GM12878 (cell line): Measurements from ENCODE around the gene YRDC. TPM values are rescaled to one million over a fixed set of nuclear protein-coding genes. Genes with fewer than 3 reads are reported as not detected.

Source experiments
- ATAC-seq: fragments of 200-7000 bp; cut with Tn5 transposase; 3 replicates; pipeline ENCODE4 v1.9.1; 2020; ENCODE audit warnings: mild to moderate bottlenecking, moderate library complexity
- BruUV-seq: library from RNA; stranded (reverse); fragments of 400-500 nt; replicated peaks from 2 replicates; lab custom pipeline; 2021; lab: Mats Ljungman, UMichigan
- CTCF ChIA-PET: fragments of 300-600 bp; sonication (Branson Sonifier 250); formaldehyde crosslinking; extraction: SDS; loops from one replicate; lab custom pipeline; 2021; ENCODE audit warnings: inconsistent platforms; lab: Yijun Ruan, JAX
- POLR2A ChIA-PET: fragments of 350-600 bp; formaldehyde crosslinking; extraction: SDS; loops from one replicate; lab custom pipeline; 2021; ENCODE audit warnings: inconsistent platforms; lab: Charles Lee
- RAD21 ChIA-PET: fragments of 300-600 bp; sonication (Branson Sonifier 250); formaldehyde crosslinking; loops from one replicate; lab custom pipeline; 2023; ENCODE audit warnings: antibody characterized with exemption; ENCODE audit not compliant: unreplicated experiment; lab: Charles Lee
- SMC1A ChIA-PET: fragments of 300-600 bp; sonication (Branson Sonifier 250); formaldehyde crosslinking; loops from one replicate; lab custom pipeline; 2023; ENCODE audit not compliant: unreplicated experiment, uncharacterized antibody; lab: Charles Lee
- DNase-seq: peaks from one replicate; pipeline ENCODE4 v3.0.0-alpha.2; 2011; ENCODE audit warnings: low read depth, low spot score
- FAIRE-seq: peaks from 3 replicates; lab custom pipeline; 2011; peaks lifted over from hg19 to GRCh38; lab: Jason Lieb, UNC
- H2AFZ ChIP-seq: 2 replicates; pipeline ENCODE4 v1.6.0; 2011; ENCODE audit warnings: low read depth, low read length, control low read depth; ENCODE audit not compliant: control insufficient read depth
- H3K27ac ChIP-seq: 2 replicates; pipeline ENCODE4 v1.5.1; 2011; ENCODE audit warnings: control low read depth; ENCODE audit not compliant: control insufficient read depth, insufficient read depth
- H3K27me3 ChIP-seq, 2 experiments: replicated peaks in 1 of 2; 2 replicates each; pipeline versions ENCODE4 v1.6.0 to v1.6.1; 2011; ENCODE audit warnings: low read length in 1 of 2; ENCODE audit not compliant: control insufficient read depth in 2 of 2, insufficient read depth in 2 of 2
- H3K36me3 ChIP-seq, 2 experiments: 2 replicates each; pipeline ENCODE4 v1.5.1; 2011; ENCODE audit warnings: low read length in 1 of 2; ENCODE audit not compliant: control insufficient read depth in 2 of 2, insufficient read depth in 2 of 2
- H3K4me1 ChIP-seq: 2 replicates; pipeline ENCODE4 v1.6.1; 2011; ENCODE audit warnings: mild to moderate bottlenecking, low read length, moderate library complexity, mixed read lengths; ENCODE audit not compliant: control insufficient read depth, insufficient read depth
- H3K4me2 ChIP-seq: 2 replicates; pipeline ENCODE4 v1.6.0; 2011; ENCODE audit warnings: control low read depth; ENCODE audit not compliant: control insufficient read depth, insufficient read depth
- H3K4me3 ChIP-seq: fragments of 200-600 bp; sonication (generic); 2 replicates; pipeline ENCODE4 v1.5.1; 2016
- H3K79me2 ChIP-seq: 2 replicates; pipeline ENCODE4 v1.6.0; 2011; ENCODE audit warnings: low read length; ENCODE audit not compliant: control insufficient read depth, insufficient read depth
- H3K9ac ChIP-seq: 2 replicates; pipeline ENCODE4 v1.8.0; 2011; ENCODE audit warnings: low read length, control low read depth, mixed read lengths; ENCODE audit not compliant: control insufficient read depth, insufficient read depth
- H3K9me3 ChIP-seq: replicated peaks from 3 replicates; pipeline ENCODE4 v1.5.1; 2011; ENCODE audit warnings: mild to moderate bottlenecking, low read length; ENCODE audit not compliant: control insufficient read depth, insufficient read depth
- H4K20me1 ChIP-seq: 2 replicates; pipeline ENCODE4 v1.6.0; 2011; ENCODE audit not compliant: control insufficient read depth, insufficient read depth
- CHD1 ChIP-seq: IDR thresholded peaks from 2 replicates; pipeline ENCODE4 v1.6.1; 2012; ENCODE audit warnings: low read depth, low read length, improper control_type of control experiment
- IKZF2 ChIP-seq, 2 experiments: fragments of 450-650 bp; IDR thresholded peaks; 2 replicates each; pipeline ENCODE4 v1.6.1; 2017; ENCODE audit warnings: mild to moderate bottlenecking in 2 of 2, moderate library complexity in 2 of 2
- MXI1 ChIP-seq: fragments of 150-350 bp; IDR thresholded peaks from 2 replicates; pipeline ENCODE4 v1.6.1; 2011; ENCODE audit warnings: low read depth, mild to moderate bottlenecking, inconsistent platforms, low read length, improper control_type of control experiment
- TCF7 ChIP-seq: IDR thresholded peaks from 2 replicates; pipeline ENCODE4 v1.6.1; 2014; ENCODE audit warnings: antibody characterized with exemption, borderline replicate concordance
- WGBS: methylation state at CpG from one replicate; pipeline ENCODE4 v1.1.6; 2016; ENCODE audit warnings: low lambda C conversion rate; ENCODE audit not compliant: insufficient replicate concordance, insufficient coverage; ENCODE audit errors: missing lambda C conversion rate; 5-methylcytosine and 5-hydroxymethylcytosine counted together
- in situ Hi-C: fragments of 300-500 bp; cut with MboI; formaldehyde crosslinking; loops from 9 replicates; pipeline ENCODE4 v1.14.3; 2018; ENCODE audit warnings: mixed read lengths
- intact Hi-C: fragments of 100-400 bp; cut with micrococcal nuclease; formaldehyde crosslinking; loops from one replicate; pipeline ENCODE4 v1.14.2; 2022; ENCODE audit not compliant: unreplicated experiment
- polyA plus RNA-seq, 11 experiments: library from polyadenylated mRNA; depleted of rRNA in 4 of 11; unstranded in 6 of 11; stranded (reverse) in 5 of 11; fragments of >200 nt; fragmentation: Nextera tagmentation in 4 of 11; fragmentation: Illumina TruSeq in 1 of 11; extraction: Ambion mirVana in 4 of 11; extraction: Trizol in 1 of 11; gene quantifications; 1 replicate in 1 of 11; 2 replicates in 10 of 11; pipeline versions ENCODE4 v1.2.1 to v1.2.3, GENCODE V29; 2011 to 2016; ENCODE audit warnings: inconsistent platforms in 2 of 11, missing spikeins in 2 of 11, low read depth in 1 of 11
- total RNA-seq, 4 experiments: library from RNA; depleted of rRNA in 3 of 4; stranded (reverse); fragments of >200 nt in 3 of 4; fragmentation: Illumina TruSeq in 1 of 4; extraction: Trizol in 1 of 4; gene quantifications; 2 replicates each; pipeline versions ENCODE4 v1.2.1 to v1.2.3, GENCODE V29; 2013 to 2021
- TF ChIP-seq, protein P1 (sequence below): fragments of 150-350 bp; IDR thresholded peaks from 2 replicates; pipeline ENCODE4 v1.6.1; 2016; ENCODE audit warnings: low read depth, low read length
- TF ChIP-seq, protein P2 (sequence below): IDR thresholded peaks from 2 replicates; pipeline ENCODE4 v1.6.1; 2011; ENCODE audit warnings: borderline replicate concordance, low read depth, mild to moderate bottlenecking, moderate library complexity, low read length; ENCODE audit not compliant: insufficient read depth, poor library complexity, severe bottlenecking

The YRDC gene
- total and polyA plus RNA-seq, 10 of the 15 experiments (the other 5 are each of a cell fraction or from before 2014, with no cell fraction given) = 2.9 to 36.2 (median 19.3) TPM

DNA sequence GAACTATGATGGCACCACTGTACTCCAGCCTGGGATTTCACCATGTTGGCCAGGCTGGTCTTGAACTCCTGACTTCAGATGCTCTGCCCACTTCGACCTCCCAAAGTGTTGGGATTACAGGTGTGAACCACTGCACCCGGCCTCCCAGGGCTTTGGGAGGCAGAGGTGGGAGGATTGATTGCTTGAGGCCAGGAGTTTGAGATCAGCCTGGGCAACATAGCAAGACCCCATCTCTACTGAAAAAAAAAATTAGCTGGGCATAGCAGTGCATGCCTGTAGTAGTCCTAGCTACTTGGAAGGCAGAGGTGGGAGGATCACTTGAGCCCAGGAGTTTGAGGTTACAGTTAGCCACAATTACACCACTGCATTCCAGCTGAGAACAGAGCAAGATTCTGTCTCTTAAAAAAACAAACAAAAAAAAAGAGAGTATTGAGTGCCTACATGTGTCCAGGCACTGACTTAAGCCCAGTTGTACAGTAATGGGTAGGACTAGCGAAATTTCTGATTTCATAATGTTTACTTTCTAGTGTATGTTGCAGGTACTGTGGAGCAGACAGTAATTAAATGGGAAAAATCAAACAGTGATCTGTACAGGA, 10.2 kb downstream of the YRDC start:
- BruUV-seq = no TSS peak
- Histone ChIP-seq H3K9me3 (no peaks in the 10 kb centered on the region), H3K4me2 (no peak overlapping the region), H3K4me1 (peaks cover 17% of the 10 kb centered on the region), H3K27me3 (no peaks in the 10 kb centered on the region), H3K27ac (no peak overlapping the region), H3K9ac (no peak overlapping the region), H3K79me2 (no peaks in the 10 kb centered on the region; the same call in 1 of the 2 replicates), H3K36me3 (peaks cover 0 to 6% of the 10 kb centered on the region in 2 experiments; a peak in 3 of 4 replicates), H3K4me3 (no peak overlapping the region), H4K20me1 (no peaks in the 10 kb centered on the region), H2AFZ (no peak overlapping the region)
- in situ Hi-C loops = no loop called here
- intact Hi-C loops = loop anchor here (5.0 kb wide), 1 partner anchor 101 kb away; no protein-coding TSS in a partner anchor
- FAIRE-seq (no peak), DNase-seq (no peak), ATAC-seq (no peak)
- WGBS = 60% methylated on average over 3 of the region's 3 CpGs
- TF ChIP-seq IKZF2 (IDR thresholded peaks at IDR 0.05) (no peak), TCF7 (no peak), CHD1 (no peak), MXI1 (no peak)
- TF ChIP-seq, protein P1, sequence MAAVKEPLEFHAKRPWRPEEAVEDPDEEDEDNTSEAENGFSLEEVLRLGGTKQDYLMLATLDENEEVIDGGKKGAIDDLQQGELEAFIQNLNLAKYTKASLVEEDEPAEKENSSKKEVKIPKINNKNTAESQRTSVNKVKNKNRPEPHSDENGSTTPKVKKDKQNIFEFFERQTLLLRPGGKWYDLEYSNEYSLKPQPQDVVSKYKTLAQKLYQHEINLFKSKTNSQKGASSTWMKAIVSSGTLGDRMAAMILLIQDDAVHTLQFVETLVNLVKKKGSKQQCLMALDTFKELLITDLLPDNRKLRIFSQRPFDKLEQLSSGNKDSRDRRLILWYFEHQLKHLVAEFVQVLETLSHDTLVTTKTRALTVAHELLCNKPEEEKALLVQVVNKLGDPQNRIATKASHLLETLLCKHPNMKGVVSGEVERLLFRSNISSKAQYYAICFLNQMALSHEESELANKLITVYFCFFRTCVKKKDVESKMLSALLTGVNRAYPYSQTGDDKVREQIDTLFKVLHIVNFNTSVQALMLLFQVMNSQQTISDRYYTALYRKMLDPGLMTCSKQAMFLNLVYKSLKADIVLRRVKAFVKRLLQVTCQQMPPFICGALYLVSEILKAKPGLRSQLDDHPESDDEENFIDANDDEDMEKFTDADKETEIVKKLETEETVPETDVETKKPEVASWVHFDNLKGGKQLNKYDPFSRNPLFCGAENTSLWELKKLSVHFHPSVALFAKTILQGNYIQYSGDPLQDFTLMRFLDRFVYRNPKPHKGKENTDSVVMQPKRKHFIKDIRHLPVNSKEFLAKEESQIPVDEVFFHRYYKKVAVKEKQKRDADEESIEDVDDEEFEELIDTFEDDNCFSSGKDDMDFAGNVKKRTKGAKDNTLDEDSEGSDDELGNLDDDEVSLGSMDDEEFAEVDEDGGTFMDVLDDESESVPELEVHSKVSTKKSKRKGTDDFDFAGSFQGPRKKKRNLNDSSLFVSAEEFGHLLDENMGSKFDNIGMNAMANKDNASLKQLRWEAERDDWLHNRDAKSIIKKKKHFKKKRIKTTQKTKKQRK = no peak
- TF ChIP-seq, protein P2, sequence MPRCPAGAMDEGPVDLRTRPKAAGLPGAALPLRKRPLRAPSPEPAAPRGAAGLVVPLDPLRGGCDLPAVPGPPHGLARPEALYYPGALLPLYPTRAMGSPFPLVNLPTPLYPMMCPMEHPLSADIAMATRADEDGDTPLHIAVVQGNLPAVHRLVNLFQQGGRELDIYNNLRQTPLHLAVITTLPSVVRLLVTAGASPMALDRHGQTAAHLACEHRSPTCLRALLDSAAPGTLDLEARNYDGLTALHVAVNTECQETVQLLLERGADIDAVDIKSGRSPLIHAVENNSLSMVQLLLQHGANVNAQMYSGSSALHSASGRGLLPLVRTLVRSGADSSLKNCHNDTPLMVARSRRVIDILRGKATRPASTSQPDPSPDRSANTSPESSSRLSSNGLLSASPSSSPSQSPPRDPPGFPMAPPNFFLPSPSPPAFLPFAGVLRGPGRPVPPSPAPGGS = no peak
- POLR2A ChIA-PET = interaction anchor here (0.7 kb wide), 1 partner anchor 1333 kb away, joined by 5 read pairs; no protein-coding TSS in a partner anchor
- SMC1A ChIA-PET = interaction anchor here (1.1 kb wide), 1 partner anchor 11 kb away, joined by 3 read pairs; the partner anchor contains the start of gene YRDC
- RAD21 ChIA-PET = interaction anchor here (0.9 kb wide), 1 partner anchor 61 kb away, joined by 3 read pairs; the partner anchor contains the start of gene MTF1
- CTCF ChIA-PET = interaction anchor here (1.3 to 1.7 kb wide), 2 partner anchors 9 to 62 kb away, joined by 4 to 6 read pairs; no protein-coding TSS in a partner anchor
